Panc1 (cell line): ENCODE measurements around the gene ADGRB3. TPM values are rescaled to one million over a fixed set of nuclear protein-coding genes. Genes with fewer than 3 reads are reported as not detected.

Experiments used
- ATAC-seq: fragments of 200-7000 bp; cut with Tn5 transposase; 2 replicates; pipeline ENCODE4 v1.9.1; 2020; ENCODE audit warnings: mild to moderate bottlenecking, moderate library complexity
- BruUV-seq: library from RNA; stranded (reverse); fragments of 400-500 nt; replicated peaks from 2 replicates; lab custom pipeline; 2021; lab: Mats Ljungman, UMichigan
- CTCF ChIA-PET: fragments of 300-600 bp; sonication (Branson Sonifier 250); formaldehyde crosslinking; loops from one replicate; lab custom pipeline; 2022; ENCODE audit warnings: antibody characterized with exemption; lab: Charles Lee
- POLR2A ChIA-PET: fragments of 300-600 bp; sonication (Branson Sonifier 250); formaldehyde crosslinking; loops from one replicate; lab custom pipeline; 2022; ENCODE audit warnings: antibody characterized with exemption; lab: Charles Lee
- DNase-seq: peaks from one replicate; pipeline ENCODE4 v3.0.0-alpha.2; 2010; ENCODE audit warnings: low read depth, low spot score
- H3K27ac ChIP-seq: 2 replicates; pipeline ENCODE4 v1.5.1; 2011; ENCODE audit warnings: mild to moderate bottlenecking, low read length, inconsistent platforms
- H3K27me3 ChIP-seq: fragments of 200-500 bp; sonication (Bioruptor generic); 2 replicates; pipeline ENCODE4 v1.6.0; 2014; ENCODE audit warnings: low read length, inconsistent platforms; ENCODE audit not compliant: control insufficient read depth, insufficient read depth
- H3K36me3 ChIP-seq: fragments of 200-500 bp; sonication (Bioruptor generic); 2 replicates; pipeline ENCODE4 v1.5.1; 2014; ENCODE audit warnings: inconsistent platforms, mild to moderate bottlenecking, low read length, moderate library complexity; ENCODE audit not compliant: control insufficient read depth, insufficient read depth
- H3K4me1 ChIP-seq: 2 replicates; pipeline ENCODE4 v1.5.1; 2011; ENCODE audit warnings: inconsistent platforms, mild to moderate bottlenecking, low read length, moderate library complexity; ENCODE audit not compliant: control insufficient read depth, insufficient read depth
- H3K4me3 ChIP-seq, 2 experiments: 2 replicates each; pipeline ENCODE4 v1.5.1; 2011 to 2012; ENCODE audit warnings: low read depth in 2 of 2, low read length in 2 of 2, mild to moderate bottlenecking in 2 of 2, inconsistent platforms in 1 of 2, moderate library complexity in 1 of 2
- H3K9me3 ChIP-seq: fragments of 200-500 bp; sonication (Bioruptor generic); 2 replicates; pipeline ENCODE4 v1.5.1; 2014; ENCODE audit warnings: low read depth, mild to moderate bottlenecking, inconsistent platforms, low read length, moderate library complexity; ENCODE audit not compliant: control insufficient read depth, insufficient read depth
- CTCF ChIP-seq: fragments of 450-650 bp; IDR thresholded peaks from 2 replicates; pipeline ENCODE4 v1.5.1; 2017; ENCODE audit warnings: mild to moderate bottlenecking
- POLR2AphosphoS5 ChIP-seq: IDR thresholded peaks from 2 replicates; pipeline ENCODE4 v1.6.1; 2012; ENCODE audit warnings: mild to moderate bottlenecking, low read depth, low read length, moderate library complexity
- REST ChIP-seq, 2 experiments: IDR thresholded peaks; 2 replicates each; pipeline ENCODE4 v1.6.1; 2011 to 2012; ENCODE audit warnings: low read depth in 2 of 2, control low read depth in 1 of 2, low read length in 1 of 2, mild to moderate bottlenecking in 1 of 2, moderate library complexity in 1 of 2; ENCODE audit not compliant: insufficient read depth in 1 of 2
- SIN3A ChIP-seq: IDR thresholded peaks from 2 replicates; pipeline ENCODE4 v1.6.1; 2012; ENCODE audit warnings: low read depth, mild to moderate bottlenecking, low read length, moderate library complexity, borderline replicate concordance; ENCODE audit not compliant: insufficient read depth
- TCF7L2 ChIP-seq: IDR thresholded peaks from 2 replicates; pipeline ENCODE4 v1.6.1; 2011; ENCODE audit warnings: mild to moderate bottlenecking, low read depth, low read length, inconsistent platforms
- in situ Hi-C: cut with HindIII; loops from 2 replicates; pipeline ENCODE4 v1.10.0; 2016; ENCODE audit warnings: low sequenced_read_pairs, low pct_unique_long_range_greater_than_20kb
- intact Hi-C: fragments of 100-400 bp; cut with micrococcal nuclease; formaldehyde crosslinking; loops from one replicate; pipeline ENCODE4 v1.10.0; 2022; ENCODE audit not compliant: unreplicated experiment
- total RNA-seq: library from RNA; stranded (reverse); gene quantifications from one replicate; pipeline ENCODE4 v1.2.1, GENCODE V29; 2021; ENCODE audit not compliant: unreplicated experiment

ADGRB3 gene
- total RNA-seq, 1 experiment from 2014 or later = 0.10 TPM

- H3K4me3 ChIP-seq = no peak overlapping the region
- no TSS peak for BruUV-seq
- H3K36me3 ChIP-seq = no peaks in the 10 kb centered on the region
- no peaks in the 10 kb centered on the region for H3K27me3 ChIP-seq
- ATAC-seq (no peak), DNase-seq (no peak)
- H3K27ac ChIP-seq = no peak overlapping the region
- intact Hi-C loops (no loop called here), in situ Hi-C loops (no loop called here)
- ChIA-PET POLR2A (no interaction called here), CTCF (no interaction called here)
- no peaks in the 10 kb centered on the region for H3K4me1 ChIP-seq
- no peaks in the 10 kb centered on the region for H3K9me3 ChIP-seq
- no peak for TF ChIP-seq TCF7L2
- TF ChIP-seq CTCF = no peak
- TF ChIP-seq SIN3A = no peak
- TF ChIP-seq POLR2AphosphoS5 = no peak
- no peak for TF ChIP-seq REST (IDR thresholded peaks at IDR 0.05; ENCODE audit: insufficient read depth in 1 of 2, low read depth in 2 of 2, low read length in 1 of 2)
Observed at GRCh38 chr6:68895929-68896328, 260.8 kb downstream of the ADGRB3 start.

GRCh38 chr6:68901044-68901443, 266.0 kb downstream of the ADGRB3 start:
- DNase-seq (no peak), ATAC-seq (no peak)
- intact Hi-C loops (no loop called here), in situ Hi-C loops (no loop called here)
- Histone ChIP-seq H3K36me3 (no peaks in the 10 kb centered on the region), H3K27ac (no peak overlapping the region), H3K27me3 (no peaks in the 10 kb centered on the region), H3K9me3 (no peaks in the 10 kb centered on the region), H3K4me3 (no peak overlapping the region), H3K4me1 (no peaks in the 10 kb centered on the region)
- BruUV-seq = no TSS peak
- CTCF ChIA-PET = no interaction called here
- TF ChIP-seq SIN3A = no peak
- TF ChIP-seq POLR2AphosphoS5 = no peak
- no peak for TF ChIP-seq TCF7L2
- TF ChIP-seq CTCF = no peak
- no peak for TF ChIP-seq REST (IDR thresholded peaks at IDR 0.05; ENCODE audit: insufficient read depth in 1 of 2, low read depth in 2 of 2, low read length in 1 of 2)
- POLR2A ChIA-PET = no interaction called here
